Measurements from ENCODE around the gene ADO.

DNA sequence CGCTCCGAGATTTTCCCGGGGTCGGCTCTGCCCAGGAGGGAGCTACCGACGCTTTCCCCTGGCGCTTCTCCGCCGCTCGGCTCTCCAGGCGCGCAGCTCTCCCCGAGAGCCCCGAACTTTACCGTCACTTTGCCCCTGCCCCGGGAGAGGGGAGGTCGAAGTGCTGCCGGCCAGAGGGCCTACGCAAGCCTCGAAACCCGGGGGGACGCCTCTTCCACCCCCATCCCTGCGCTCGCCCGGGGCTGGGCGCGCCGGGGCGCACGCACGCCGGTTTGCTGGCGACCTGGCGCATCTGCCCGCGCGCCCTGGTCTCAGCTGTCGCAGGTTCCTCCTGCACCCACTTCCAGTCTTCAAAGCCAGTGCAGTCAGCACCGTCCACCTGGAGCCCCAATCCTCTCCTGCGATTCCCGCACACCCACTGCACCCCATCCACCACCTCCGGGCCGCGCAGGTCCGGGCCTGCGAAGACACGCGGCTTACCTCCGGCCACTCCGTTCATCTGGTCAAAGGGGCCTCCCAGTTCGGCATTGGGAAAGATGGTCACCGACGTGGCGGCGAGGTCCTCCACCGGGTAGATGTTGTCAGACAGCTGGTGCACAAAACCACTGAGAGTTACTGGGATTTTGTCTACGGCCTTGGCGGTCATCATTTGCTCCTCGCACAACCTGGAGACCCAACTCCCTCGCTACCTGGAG, 11.0 kb downstream of the ADO start:
- TF ChIP-seq, protein P1, sequence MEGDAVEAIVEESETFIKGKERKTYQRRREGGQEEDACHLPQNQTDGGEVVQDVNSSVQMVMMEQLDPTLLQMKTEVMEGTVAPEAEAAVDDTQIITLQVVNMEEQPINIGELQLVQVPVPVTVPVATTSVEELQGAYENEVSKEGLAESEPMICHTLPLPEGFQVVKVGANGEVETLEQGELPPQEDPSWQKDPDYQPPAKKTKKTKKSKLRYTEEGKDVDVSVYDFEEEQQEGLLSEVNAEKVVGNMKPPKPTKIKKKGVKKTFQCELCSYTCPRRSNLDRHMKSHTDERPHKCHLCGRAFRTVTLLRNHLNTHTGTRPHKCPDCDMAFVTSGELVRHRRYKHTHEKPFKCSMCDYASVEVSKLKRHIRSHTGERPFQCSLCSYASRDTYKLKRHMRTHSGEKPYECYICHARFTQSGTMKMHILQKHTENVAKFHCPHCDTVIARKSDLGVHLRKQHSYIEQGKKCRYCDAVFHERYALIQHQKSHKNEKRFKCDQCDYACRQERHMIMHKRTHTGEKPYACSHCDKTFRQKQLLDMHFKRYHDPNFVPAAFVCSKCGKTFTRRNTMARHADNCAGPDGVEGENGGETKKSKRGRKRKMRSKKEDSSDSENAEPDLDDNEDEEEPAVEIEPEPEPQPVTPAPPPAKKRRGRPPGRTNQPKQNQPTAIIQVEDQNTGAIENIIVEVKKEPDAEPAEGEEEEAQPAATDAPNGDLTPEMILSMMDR (IDR thresholded peaks at IDR 0.05) = no peak
- TF ChIP-seq POLR2A (IDR thresholded peaks at IDR 0.05) = no peak
